ENCODE data around the gene ZNF280C.

The ZNF280C gene

DNA sequence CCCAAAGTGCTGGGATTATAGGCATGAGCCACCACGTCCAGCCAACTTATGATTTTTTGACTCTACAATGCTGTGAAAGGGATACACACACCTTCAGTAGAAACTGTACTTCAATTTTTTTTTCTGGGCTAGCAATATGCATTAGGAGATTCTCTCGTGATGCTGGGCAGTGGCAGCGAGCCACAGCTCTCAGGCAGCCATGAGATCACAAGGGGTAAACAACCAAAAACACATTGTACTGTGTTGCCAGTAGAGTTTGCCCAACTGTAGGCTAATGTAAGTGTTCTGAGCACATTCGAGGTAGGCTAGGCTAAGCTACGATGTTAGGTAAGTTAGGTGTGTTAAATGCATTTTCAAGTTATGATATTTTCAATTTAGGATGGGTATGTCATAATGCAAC is 71.2 kb downstream of the ZNF280C start:
- H3K27ac ChIP-seq, result no peak overlapping the region
- no peak overlapping the region for H3K4me3 ChIP-seq
- TF ChIP-seq, protein P1, sequence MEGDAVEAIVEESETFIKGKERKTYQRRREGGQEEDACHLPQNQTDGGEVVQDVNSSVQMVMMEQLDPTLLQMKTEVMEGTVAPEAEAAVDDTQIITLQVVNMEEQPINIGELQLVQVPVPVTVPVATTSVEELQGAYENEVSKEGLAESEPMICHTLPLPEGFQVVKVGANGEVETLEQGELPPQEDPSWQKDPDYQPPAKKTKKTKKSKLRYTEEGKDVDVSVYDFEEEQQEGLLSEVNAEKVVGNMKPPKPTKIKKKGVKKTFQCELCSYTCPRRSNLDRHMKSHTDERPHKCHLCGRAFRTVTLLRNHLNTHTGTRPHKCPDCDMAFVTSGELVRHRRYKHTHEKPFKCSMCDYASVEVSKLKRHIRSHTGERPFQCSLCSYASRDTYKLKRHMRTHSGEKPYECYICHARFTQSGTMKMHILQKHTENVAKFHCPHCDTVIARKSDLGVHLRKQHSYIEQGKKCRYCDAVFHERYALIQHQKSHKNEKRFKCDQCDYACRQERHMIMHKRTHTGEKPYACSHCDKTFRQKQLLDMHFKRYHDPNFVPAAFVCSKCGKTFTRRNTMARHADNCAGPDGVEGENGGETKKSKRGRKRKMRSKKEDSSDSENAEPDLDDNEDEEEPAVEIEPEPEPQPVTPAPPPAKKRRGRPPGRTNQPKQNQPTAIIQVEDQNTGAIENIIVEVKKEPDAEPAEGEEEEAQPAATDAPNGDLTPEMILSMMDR (IDR thresholded peaks at IDR 0.05), result no peak
- no peak for DNase-seq (ENCODE audit: low spot score)

DNA sequence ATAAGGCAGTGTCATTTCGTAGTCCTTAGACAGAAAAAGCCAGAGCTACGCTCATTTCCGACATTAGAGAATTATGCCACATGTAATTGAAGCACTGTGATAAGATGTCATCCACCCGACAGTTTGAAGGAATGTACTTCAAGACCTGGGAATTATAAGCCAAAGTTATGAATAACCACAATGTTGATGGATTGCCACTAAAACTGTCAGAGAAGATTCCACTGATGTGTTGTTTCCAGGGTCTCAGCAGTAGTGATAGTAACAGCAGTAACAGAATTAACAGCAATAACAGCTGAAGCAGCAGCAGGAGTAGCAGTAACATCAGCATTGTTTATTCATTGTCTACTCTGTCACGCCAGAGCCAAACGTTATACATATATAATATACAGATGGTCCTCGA is 72.2 kb downstream of the ZNF280C start:
- H3K27ac ChIP-seq, result no peak overlapping the region
- TF ChIP-seq, protein P1 (IDR thresholded peaks at IDR 0.05), result no peak
- DNase-seq (ENCODE audit: low spot score), result no peak
- no peak overlapping the region for H3K4me3 ChIP-seq

DNA sequence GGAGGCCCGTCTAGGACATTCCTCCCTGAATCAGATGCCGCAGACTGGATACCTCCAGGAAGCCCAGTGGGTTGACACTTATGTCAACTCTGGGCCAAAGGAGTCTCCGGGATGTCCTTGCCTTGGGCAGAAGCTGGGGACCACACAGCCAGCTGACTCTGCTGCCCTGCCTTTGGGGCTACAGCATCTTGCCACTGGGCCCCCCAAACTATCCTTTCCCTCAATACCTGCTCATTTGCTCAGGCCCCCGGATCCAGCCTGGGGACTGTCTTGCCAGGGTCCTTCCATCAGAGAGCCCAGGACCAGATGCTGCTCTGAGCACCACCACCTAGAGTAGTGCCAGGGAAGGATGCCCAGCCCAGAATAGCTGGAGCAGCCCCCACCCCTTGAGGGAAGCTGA is 77.9 kb downstream of the ZNF280C start:
- H3K4me3 ChIP-seq, result no peak overlapping the region
- no peak overlapping the region for H3K27ac ChIP-seq
- DNase-seq (ENCODE audit: low spot score), result no peak
- TF ChIP-seq, protein P1 (IDR thresholded peaks at IDR 0.05), result no peak

DNA sequence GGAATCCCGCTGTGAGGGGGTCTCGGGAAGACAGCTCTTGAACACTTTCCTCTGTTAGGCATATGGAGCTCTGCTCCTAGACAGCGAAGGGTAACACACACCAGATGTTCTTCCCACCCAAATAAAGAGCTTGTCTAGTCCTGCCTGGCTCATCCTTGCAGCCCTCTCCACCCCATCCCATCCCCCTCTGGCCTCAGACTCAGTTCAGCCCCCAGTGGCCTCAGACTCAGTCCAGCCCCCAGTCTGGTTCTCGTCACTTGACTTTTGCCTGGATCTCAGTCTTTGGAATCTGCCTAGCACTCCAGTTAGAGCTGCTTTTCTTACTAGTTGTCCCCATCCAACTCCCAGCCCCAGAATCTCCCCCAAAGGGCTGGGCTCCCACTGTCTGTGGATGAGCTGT is 82.0 kb downstream of the ZNF280C start:
- DNase-seq (ENCODE audit: low spot score), result no peak
- no peak overlapping the region for H3K4me3 ChIP-seq

DNA sequence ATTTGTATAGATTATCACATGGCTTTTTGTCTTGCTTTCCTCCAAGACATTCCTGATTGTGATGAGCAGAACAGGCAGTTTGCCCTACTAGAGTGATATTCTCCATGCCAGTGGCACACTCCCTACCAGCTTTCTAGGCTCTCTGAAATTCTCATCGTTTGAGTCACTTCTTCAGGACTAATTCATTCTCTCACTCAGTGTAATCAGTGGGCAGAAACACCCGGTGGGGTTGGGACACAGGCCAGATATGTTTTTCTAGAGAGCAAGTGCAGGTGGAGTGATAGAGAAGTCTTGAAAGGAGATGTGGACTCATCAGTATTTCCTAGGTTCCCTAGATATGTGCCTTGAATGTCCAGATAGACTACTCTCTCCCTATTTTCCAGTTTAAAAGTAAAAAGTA is 83.8 kb downstream of the ZNF280C start:
- Histone ChIP-seq H3K27ac (no peak overlapping the region), H3K4me3 (no peak overlapping the region)
- DNase-seq (ENCODE audit: low spot score), result no peak
- TF ChIP-seq, protein P1 (IDR thresholded peaks at IDR 0.05), result no peak

More for the DNA sequence above, 82.0 kb downstream of the ZNF280C start:
- TF ChIP-seq, protein P1 (IDR thresholded peaks at IDR 0.05), result no peak
- H3K27ac ChIP-seq, result no peak overlapping the region

DNA sequence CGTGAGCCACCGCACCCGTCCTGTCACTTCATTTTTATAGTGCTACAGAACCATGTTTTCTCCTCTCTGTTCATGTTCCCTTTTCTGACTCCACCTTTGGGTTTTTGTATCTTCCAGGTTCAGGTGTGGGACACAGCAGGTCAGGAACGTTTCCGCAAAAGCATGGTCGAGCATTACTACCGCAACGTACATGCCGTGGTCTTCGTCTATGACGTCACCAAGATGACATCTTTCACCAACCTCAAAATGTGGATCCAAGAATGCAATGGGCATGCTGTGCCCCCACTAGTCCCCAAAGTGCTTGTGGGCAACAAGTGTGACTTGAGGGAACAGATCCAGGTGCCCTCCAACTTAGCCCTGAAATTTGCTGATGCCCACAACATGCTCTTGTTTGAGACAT is 84.5 kb downstream of the ZNF280C start:
- Histone ChIP-seq H3K27ac (no peak overlapping the region), H3K4me3 (no peak overlapping the region)
- no peak for DNase-seq (ENCODE audit: low spot score)
- TF ChIP-seq, protein P1 (IDR thresholded peaks at IDR 0.05), result no peak

DNA sequence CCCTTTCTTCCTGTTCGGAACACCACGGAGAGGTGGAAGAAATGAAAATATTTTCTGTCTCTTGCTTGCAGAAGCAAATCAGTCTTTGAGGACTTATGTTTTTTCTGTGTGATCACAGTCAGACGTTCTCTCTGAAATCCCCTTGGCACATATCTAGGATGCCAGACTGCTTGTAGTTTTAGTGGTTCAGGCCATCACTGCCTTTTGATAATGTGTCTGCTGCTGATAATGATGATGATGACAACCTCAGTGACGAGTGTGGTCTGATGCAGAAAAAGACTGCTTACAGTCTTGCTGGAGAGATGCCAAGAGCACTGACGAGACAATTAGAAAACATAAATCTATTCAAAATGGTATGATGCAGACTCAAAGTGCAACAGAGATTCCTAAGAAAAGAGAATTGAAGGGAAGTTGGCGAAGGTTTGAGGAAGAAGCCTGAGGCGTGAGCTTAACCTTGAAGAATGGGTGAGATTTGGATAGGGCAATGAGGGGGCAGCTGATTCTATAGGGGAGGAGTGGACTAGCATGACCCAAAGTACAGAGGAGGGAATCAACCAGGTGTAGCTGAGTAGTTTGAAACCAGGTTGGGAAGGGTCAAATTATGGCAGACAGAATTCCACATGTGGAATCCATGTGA is 89.0 kb downstream of the ZNF280C start:
- TF ChIP-seq, protein P1 (IDR thresholded peaks at IDR 0.05), result no peak
- no peak overlapping the region for H3K27ac ChIP-seq

More for the DNA sequence above, 89.0 kb downstream of the ZNF280C start:
- no peak overlapping the region for H3K4me3 ChIP-seq
- no peak for DNase-seq (ENCODE audit: low spot score)

All from coronary artery (tissue), 2 donors.